Activated CD4-positive, CD25-positive, alpha-beta regulatory T cell treated with anti-CD3 and anti-CD28 coated beads, Interleukin-2, amount 50 U/mL, for 24 hours (primary cell): ENCODE measurements around the gene PARPBP.
"Not testable (repeated sequence)": the region's sequence is repeated elsewhere in the genome, so short reads cannot be mapped to it uniquely, and the experiment has no call there.

Source experiments
- ATAC-seq, 2 donors: fragments of 150-1000 bp; cut with Tn5 transposase; one replicate each; pipeline ENCODE4 v1.10.0; 2021; ENCODE audit warnings: mild to moderate bottlenecking in 1 of 2, moderate library complexity in 1 of 2

PARPBP gene

DNA sequence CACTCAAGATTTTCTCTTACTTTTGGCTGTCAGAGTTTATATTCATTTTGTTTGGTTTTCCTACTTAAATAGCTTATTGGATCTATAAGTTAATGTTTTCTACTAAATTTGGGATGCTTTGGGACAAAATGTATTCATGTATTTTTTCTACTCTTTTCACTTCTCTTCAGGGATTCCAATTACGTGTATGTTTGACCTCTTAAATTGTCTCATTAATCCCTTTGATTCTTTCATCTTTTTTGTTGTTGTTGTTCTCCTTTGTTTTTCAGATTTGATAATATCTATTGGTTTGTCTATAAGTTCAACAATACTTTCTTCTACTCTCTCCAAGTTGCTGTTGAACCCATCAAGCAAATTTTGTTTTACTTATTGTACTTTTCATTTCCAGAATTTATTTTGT lies 43.4 kb downstream of the PARPBP start:
- ATAC-seq, result no peak

DNA sequence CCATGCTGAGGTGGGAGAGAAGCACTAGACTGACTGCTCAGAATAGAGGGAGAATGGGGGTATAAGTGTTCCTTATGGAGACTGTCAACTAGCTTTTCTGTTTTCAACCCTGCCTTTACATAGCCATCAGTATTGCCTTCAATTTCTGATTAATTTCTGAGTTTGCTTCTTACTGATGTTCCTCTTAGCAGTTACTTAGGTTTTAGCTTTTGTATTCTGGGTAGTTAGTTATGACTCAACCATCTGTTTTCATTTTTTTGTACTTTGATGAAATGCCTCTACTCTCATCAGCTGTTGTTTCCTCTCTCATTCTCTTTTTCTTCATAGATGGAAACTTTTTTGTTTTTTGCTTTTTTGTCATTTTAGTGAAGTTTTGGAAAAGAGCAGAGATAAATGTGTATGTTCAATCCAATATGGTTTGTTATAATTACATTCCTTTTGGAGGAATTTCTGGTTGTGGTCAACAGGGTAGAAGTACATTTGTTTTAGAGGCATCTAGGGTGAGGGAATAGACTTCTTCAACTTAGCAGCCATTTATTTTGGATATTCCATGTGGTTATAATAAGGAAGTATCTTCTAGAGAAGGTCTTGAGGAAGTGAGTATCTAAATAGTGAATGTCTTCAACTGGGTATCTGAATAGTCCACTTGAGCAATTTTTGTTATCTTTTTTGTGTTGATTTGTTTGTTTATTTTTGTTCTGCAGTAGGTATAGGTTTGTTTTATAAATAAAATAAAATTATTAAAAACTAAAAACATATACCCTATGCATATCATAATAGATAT lies 48.0 kb downstream of the PARPBP start:
- peak; percentile 82 for ATAC-seq

DNA sequence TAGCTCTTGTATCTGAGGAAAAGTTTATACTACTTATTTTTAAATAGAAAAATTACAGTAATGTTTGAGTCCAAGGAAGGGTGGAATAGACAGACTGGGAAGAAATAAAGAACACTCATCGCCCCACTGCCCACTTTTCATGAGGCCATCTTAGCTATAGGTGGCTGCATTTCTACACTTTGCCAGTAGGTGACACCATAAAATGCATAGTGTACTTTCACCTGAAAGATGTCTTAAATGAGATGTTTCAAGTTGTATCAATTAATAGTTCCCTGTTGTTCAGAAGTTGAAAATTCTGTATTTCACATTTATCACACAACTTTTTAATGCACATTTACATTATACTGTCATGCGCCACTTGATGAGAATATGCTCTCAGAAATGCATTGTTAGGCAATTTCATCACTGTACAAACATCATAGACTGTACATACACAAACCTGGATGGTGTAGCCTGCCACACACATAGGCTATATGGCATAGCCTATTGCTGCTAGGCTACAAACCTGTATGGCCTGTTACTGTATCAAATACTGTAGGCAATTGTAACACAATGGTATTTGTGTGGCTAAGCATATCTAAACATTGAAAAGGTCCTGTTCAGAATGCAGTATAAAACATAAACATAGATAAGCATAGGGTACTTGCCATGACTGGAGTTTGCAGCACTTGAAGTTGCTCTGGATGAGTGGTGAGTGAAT lies 50.1 kb downstream of the PARPBP start:
- ATAC-seq, result peak in 1 of 2 donors; percentile 56

DNA sequence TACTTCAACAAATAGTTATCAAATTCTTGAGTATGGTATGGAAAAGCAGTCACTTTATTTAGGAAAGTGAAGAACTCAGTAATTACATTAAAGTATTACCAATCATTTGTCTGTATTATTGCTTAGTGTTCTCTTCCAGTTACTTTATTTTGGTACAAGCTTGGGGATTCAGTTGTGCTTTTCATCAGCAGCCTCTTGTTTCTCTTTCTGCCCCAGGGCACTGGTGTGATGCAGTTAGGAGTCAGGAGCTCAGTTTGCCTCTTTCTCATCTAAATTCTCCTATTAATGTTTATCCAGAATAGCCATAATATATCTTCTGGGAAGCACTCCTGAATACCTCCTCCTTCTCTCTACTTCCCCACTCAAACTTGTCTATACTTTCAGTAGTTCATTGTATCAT lies 52.0 kb downstream of the PARPBP start:
- ATAC-seq, result no peak

DNA sequence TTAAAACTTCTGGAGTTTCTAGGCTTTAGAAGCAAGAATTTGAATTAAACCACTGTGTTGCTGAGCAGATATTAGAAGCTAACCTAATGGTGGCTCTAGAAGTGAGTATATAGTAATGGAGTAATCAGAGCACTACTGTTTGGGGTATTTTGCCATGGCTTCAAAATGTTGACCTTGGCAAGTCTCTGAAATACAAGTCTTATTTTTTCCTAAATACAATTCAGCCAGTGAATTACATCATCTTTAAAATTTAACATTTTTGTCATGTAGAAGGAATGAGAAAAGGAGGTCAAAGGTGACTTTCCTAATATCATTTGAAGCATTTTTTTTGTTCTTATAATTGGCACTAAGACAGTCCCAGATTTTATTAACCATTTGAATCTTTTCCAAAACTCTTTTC lies 52.5 kb downstream of the PARPBP start:
- ATAC-seq, result no peak

DNA sequence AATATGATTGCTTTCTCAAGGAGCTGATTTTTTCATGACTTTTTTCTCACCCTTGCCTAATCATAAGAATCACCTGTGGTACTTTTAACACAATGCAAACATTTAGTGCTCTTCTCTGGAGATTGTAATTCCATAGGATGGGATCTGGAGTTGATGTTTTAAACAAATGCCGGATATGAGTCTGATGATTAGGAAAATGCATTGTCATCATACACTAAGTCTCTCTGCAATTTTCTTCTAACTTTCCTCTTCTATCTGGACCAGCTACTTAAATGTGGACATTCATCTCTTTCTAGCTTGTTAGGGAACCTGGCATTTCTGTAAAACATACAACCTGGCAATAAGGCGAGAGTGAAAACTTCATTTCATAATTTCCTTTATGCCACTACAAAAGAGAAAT lies 54.1 kb downstream of the PARPBP start:
- ATAC-seq, result no peak

DNA sequence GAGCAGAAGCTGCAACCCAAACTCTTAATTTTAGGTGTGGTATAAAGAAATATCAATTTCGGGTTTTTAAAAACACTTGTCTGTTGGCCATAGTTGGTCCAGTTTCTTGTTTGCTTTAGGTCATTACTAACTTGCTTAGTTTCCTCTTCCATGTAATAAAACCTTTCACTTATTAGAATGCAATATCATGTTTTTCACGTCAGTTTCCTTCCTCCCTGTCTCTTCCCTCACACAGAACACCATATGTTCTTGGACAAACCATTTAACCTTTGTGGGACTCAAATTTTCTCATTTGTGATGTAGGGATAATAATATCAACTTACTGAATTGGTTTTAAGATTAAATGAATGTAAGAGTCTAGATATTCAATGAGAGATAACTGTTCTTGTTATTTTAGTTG lies 54.8 kb downstream of the PARPBP start:
- ATAC-seq, result no peak

DNA sequence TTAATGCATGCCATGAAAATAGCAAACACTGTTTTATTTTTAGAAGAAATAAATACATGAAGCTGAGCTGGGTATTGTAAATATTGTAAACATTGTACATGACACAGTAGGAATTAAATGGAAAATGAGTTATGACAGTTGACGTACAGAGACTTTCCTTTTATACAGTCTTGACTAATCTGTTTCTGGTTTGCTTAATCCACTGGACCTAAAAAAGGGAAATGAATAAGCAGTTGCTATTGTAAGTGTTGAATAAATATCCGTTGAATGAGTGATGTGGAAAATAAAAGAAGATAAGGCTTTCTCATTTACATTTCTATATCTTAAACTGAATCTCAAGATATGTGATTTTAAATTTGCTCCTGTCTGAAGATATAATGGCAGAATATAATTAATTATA lies 62.7 kb downstream of the PARPBP start:
- no peak for ATAC-seq

DNA sequence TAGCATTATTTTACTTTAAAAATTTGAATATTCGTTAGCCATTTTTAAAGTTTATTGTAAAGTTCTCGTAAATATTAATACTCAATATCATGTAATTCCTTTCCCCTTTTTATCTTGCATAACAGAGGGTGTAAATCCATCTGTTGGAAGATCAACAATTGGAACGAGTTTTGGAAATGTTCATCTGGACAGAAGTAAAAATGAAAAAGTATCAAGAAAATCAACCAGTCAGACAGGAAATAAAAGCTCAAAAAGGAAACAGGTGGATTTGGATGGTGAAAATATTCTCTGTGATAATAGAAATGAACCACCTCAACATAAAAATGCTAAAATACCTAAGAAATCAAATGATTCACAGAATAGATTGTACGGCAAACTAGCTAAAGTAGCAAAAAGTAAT lies 75.8 kb downstream of the PARPBP start:
- no peak for ATAC-seq

DNA sequence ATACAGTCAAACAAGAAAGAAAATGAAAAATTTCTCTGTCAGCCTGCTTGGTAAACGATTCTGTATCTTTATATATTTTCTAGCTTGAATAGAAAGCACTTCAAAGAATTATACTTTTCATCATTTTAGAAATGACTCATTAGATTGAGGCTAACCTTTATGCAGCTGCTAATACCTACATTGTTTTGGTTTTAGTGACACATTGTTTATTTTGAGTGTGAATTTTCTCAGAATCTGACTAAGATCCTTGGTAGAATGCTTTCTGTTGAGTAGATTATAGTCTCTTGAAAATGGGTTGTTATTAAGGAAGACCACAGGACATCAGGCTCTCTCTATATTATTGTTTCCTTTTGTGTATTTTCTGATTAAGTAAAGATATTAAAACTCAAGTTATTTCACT lies 77.8 kb downstream of the PARPBP start, which contains the start of gene PMCH:
PMCH (minus strand) TSS at position 45 of the 400 bp plus-strand sequence. CDS start 63 bp downstream, outside the sequence.
- peak; percentile 97 for ATAC-seq

DNA sequence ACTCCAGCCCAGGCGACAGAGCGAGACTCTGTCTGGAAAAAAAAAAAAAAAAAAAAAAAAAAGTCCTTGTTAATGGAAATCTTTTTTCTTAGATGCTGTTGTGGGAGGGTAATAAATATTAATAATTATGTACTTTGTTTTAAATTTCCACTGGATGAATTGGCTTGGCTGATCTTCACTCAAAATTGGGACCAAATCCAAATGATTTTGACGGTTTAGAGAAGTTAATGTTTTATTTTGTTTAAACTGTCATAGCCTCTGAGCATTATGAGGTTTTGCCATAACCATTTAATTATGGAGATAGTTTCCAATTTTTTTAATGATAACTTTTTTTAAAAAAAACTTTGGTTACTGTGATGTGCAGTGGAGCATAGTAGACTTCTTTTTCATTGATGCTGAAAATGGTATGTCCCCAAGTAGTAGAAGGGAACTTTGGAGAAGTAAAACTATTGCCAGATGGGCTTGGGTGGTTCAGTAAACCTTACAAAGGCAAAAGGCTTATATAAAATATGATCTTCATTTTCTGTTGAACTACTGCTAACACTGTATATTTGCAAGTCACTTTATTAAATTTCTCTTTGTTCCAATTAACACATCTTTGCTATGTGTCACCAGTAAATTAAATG lies 81.6 kb downstream of the PARPBP start:
- no peak for ATAC-seq

DNA sequence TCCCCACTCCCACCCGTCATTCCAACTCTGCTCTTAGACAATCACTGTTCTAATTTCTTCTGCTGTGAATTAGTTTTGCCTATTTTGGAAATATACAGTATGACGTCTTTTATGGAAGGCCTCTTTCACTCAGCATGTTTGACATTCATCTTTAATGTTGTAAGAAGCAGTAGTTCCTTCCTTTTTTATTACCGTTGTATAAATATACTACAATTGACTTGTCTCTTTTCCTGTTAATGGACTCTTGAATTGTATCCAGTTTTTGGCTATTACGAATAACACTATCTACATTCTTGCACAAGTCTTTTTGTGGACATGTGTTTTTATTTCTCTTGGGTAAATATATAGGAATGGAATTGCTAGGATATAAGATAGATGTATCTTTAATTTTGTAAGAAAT lies 82.6 kb downstream of the PARPBP start:
- ATAC-seq, result no peak

DNA sequence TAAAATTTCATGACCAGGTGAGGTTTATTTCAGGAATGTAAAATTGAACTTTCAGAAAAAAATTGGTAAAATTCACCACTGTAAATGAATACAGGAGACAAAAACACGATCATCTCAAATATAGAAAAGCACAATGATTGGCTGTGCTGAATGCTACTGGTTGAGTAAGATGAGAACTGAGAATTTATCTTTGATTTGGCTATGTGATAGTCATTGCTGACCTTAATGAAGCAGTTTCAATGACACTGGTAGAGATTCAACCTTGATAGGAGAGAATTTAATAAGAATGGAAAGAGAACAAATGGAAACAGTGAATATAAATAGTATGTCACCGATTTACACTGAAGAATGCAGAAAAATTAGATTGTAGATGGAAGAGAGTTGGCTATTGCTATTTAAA lies 84.0 kb downstream of the PARPBP start:
- peak in 1 of 2 donors; percentile 43 for ATAC-seq

DNA sequence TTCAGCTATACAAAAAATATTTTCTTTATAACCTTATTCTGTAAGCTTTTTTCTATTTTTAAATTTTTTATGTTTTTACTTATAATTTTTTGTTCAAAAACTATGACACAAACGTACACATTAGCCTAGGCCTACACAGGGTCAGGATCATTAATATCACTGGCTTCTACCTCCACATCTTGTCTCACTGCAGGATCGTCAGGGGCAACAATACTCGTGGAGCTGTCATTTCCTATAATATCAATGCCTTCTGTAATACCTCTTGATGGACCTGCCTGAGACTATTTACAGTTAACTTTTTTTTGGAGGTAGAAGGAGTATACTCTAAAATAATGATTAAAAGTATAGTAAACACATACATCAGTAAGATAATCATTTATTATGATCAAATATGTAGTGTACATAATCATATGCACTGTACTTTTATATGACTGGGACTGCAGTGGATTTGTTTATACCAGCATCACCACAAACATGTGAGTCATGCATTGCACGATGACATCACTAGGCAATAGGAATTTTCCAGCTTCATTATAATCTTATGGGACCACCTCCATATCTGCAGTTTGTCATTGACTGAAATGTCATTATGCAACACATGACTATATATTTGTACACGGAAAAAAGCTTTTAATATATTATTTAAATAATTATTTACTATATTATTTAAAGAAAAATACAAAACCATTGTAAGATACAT lies 96.2 kb downstream of the PARPBP start:
- ATAC-seq, result no peak

DNA sequence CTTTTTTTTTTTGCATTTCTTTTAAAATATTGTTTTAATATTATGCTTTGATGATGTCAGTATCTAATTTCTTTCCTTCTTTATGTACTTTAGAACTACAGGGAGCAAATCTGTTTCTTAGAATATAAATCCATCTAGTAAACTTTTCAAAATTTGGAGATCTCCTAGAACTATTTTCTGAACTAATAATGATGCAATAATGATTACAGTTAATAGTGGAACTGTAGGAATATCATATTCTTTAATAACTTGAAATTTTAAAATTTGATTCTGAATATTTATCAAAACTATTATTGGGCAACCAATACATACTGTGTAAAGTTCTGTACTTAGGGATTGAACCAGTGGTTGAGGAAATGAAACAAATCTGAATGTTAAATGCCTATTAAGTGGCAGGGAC lies 100.8 kb downstream of the PARPBP start:
- no peak for ATAC-seq

DNA sequence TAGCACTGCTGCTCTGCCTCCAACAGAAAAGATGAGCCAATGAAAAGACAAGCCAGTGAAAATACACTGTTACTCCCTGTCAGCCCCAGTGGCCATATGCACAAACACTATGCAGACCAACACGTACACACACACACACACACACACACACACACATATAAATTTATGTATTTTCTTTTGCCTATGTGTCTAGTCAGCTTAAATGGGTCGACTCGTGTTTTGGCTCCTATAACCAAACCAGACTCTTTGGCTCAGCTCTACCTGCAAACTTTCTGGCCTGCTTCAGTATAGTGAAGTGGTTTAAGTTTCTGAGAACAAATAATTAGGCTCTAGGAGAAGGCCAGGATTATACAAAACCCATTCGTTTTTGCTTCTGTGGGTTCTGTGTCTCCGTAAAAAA lies 108.0 kb downstream of the PARPBP start:
- ATAC-seq, result no peak

DNA sequence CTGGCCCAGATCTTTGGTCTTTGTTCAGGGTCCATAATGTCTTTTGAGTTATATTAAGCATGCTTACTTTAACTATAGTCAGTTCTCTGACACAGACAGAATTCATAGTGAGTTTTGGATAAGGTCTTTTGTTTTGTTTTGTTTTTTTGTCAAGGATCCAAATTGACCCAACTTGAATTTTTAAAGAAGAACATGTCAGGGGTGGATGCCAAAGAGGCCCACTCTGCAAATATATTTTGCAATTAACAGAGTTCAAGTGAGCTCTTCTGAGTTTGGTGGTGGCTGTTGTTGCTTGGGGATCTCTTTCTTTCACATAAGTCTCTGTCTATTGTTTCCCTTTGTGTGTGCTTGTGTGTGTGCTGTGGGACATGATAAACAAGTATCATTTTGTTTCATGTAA lies 112.1 kb downstream of the PARPBP start:
- no peak for ATAC-seq

DNA sequence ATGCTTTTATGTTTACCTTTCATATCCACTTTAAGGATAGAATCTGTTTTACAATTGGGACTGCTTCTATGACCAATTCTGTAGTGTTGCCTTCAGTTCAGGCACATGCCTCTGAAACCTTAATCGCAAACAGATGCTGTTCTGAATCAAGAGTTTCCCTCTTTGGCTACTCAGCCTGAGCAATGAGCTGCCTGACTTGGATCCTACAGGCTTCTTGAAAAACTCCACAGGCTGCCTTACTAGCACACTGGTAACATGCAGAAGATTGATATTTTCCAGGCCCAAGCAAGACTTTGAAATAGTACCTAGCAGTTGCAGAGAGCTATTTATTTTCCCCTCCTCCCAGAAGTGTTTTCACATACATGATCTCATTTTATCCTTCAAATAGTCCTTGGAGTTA lies 112.5 kb downstream of the PARPBP start:
- ATAC-seq, result no peak

DNA sequence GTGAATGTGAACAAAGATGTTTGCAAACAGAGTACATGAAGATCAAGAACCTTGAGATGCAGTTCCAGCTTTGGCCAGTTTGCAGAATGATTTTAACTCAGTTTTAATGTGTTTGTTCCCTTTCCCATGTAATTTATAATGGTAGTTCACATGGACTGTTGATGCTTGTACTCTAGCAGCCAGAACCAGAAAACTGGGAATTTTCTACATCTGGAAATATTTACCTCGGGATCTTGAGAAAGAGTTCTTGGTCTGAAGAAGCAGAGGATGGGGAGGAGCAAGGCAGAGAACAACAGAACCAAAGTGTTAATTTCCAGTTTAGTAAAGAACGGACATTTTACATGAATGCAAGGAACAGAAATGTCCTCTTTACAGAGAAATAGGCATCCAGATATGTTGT lies 114.6 kb downstream of the PARPBP start:
- ATAC-seq, result no peak

DNA sequence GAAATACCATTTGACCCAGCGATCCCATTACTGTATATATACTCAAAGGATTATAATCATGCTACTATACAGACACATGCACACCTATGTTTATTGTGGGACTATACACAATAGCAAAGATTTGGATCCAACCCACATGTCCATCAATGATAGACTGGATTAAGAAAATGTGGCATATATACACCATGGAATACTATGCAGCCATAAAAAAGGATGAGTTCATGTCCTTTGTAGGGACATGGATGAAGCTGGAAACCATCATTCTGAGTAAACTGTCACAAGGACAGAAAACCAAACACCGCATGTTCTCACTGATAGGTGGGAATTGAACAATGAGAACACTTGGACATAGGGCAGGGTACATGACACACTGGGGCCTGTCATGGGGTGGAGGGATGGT lies 120.9 kb downstream of the PARPBP start:
- not testable (repeated sequence) for ATAC-seq
